Calu3 (cell line): ENCODE data around the gene ABCC12. TPM values are rescaled to one million over a fixed set of nuclear protein-coding genes. Genes with fewer than 3 reads are reported as not detected.

ENCODE experiments used
- BruUV-seq: library from RNA; stranded (reverse); fragments of 400-500 nt; replicated peaks from 2 replicates; lab custom pipeline; 2021; lab: Mats Ljungman, UMichigan
- CTCF ChIA-PET: fragments of 300-600 bp; sonication (Branson Sonifier 250); formaldehyde crosslinking; loops from one replicate; lab custom pipeline; 2022; ENCODE audit warnings: antibody characterized with exemption; lab: Charles Lee
- DNase-seq: peaks from one replicate; pipeline ENCODE4 v3.0.0; 2022
- H3K27ac Mint-ChIP-seq: one replicate; pipeline ENCODE4 v1.8.0; 2022; ENCODE audit warnings: mixed read lengths; ENCODE audit not compliant: unreplicated experiment
- H3K27me3 Mint-ChIP-seq: one replicate; pipeline ENCODE4 v1.8.0; 2022; ENCODE audit warnings: mixed read lengths; ENCODE audit not compliant: unreplicated experiment
- H3K36me3 Mint-ChIP-seq: one replicate; pipeline ENCODE4 v1.8.0; 2022; ENCODE audit warnings: mild to moderate bottlenecking, moderate library complexity, mixed read lengths; ENCODE audit not compliant: insufficient read depth, unreplicated experiment
- H3K4me1 Mint-ChIP-seq: one replicate; pipeline ENCODE4 v1.8.0; 2022; ENCODE audit warnings: mild to moderate bottlenecking, low read depth, mixed read lengths; ENCODE audit not compliant: unreplicated experiment
- H3K4me3 Mint-ChIP-seq: one replicate; pipeline ENCODE4 v1.8.0; 2022; ENCODE audit warnings: mild to moderate bottlenecking, low read depth, moderate library complexity, mixed read lengths; ENCODE audit not compliant: unreplicated experiment
- H3K9me3 Mint-ChIP-seq: one replicate; pipeline ENCODE4 v1.8.0; 2022; ENCODE audit warnings: low read depth, mixed read lengths; ENCODE audit not compliant: unreplicated experiment
- CTCF ChIP-seq: fragments of 200-600 bp; IDR thresholded peaks from one replicate; pipeline ENCODE4 v1.8.0; 2022; ENCODE audit warnings: antibody characterized with exemption; ENCODE audit not compliant: unreplicated experiment
- intact Hi-C: fragments of 100-400 bp; cut with micrococcal nuclease; formaldehyde crosslinking; loops from one replicate; pipeline ENCODE4 v1.10.0; 2022; ENCODE audit not compliant: unreplicated experiment
- total RNA-seq: library from RNA; stranded (reverse); gene quantifications from 2 replicates; pipeline ENCODE4 v1.2.3, GENCODE V29; 2022

Gene ABCC12
- total RNA-seq, 1 experiment from 2014 or later, result not detected

DNA sequence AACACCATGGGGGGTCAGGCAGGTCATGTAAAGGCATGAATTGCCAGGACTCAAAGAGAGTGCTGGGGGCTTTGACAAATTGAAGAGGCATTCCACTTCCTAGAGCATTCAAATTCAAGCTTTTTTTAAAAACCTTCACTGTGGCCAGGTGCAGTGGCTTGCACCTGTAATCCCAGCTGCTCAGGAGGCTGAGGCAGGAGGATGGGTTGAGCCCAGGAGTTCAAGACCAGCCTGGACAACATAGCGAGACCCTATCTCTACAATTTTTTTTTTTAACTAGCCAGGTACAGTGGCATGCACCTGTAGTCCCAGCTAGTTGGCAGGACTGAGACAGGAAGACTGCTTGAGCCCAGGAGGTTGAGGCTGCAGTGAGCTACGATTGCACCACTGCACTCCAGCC is 17.2 kb downstream of the ABCC12 start:
- Mint-ChIP-seq H3K4me3 (no peak overlapping the region), H3K9me3 (peaks cover 10% of the 10 kb centered on the region), H3K36me3 (no peaks in the 10 kb centered on the region), H3K27me3 (peaks cover 20% of the 10 kb centered on the region), H3K27ac (no peak overlapping the region), H3K4me1 (peaks cover 8% of the 10 kb centered on the region)
- intact Hi-C loops, result no loop called here
- TF ChIP-seq CTCF, result no peak
- CTCF ChIA-PET, result no interaction called here
- BruUV-seq, result no TSS peak
- no peak for DNase-seq

GRCh38 chr16:48137822-48138221 is 18.0 kb downstream of the ABCC12 start:
- Mint-ChIP-seq H3K4me1 (peaks cover 12% of the 10 kb centered on the region), H3K27me3 (peaks cover 20% of the 10 kb centered on the region), H3K36me3 (no peaks in the 10 kb centered on the region), H3K4me3 (no peak overlapping the region), H3K27ac (no peak overlapping the region), H3K9me3 (peaks cover 10% of the 10 kb centered on the region)
- intact Hi-C loops, result no loop called here
- DNase-seq, result no peak
- no TSS peak for BruUV-seq
- CTCF ChIA-PET, result no interaction called here
- no peak for TF ChIP-seq CTCF

GRCh38 chr16:48136547-48137360 is 19.0 kb downstream of the ABCC12 start:
- H3K27ac Mint-ChIP-seq, result no peak overlapping the region
- H3K36me3 Mint-ChIP-seq, result no peaks in the 10 kb centered on the region
- intact Hi-C loops, result no loop called here
- H3K4me1 Mint-ChIP-seq, result peaks cover 22% of the 10 kb centered on the region
- CTCF ChIA-PET, result interaction anchor here (0.6 to 1.0 kb wide), 2 partner anchors 28 to 181 kb away, joined by 3 read pairs; no protein-coding TSS in a partner anchor
- no peak for TF ChIP-seq CTCF
- no TSS peak for BruUV-seq
- no peak for DNase-seq
- H3K4me3 Mint-ChIP-seq, result no peak overlapping the region
- peaks cover 3% of the 10 kb centered on the region for H3K9me3 Mint-ChIP-seq
- peaks cover 13% of the 10 kb centered on the region for H3K27me3 Mint-ChIP-seq

DNA sequence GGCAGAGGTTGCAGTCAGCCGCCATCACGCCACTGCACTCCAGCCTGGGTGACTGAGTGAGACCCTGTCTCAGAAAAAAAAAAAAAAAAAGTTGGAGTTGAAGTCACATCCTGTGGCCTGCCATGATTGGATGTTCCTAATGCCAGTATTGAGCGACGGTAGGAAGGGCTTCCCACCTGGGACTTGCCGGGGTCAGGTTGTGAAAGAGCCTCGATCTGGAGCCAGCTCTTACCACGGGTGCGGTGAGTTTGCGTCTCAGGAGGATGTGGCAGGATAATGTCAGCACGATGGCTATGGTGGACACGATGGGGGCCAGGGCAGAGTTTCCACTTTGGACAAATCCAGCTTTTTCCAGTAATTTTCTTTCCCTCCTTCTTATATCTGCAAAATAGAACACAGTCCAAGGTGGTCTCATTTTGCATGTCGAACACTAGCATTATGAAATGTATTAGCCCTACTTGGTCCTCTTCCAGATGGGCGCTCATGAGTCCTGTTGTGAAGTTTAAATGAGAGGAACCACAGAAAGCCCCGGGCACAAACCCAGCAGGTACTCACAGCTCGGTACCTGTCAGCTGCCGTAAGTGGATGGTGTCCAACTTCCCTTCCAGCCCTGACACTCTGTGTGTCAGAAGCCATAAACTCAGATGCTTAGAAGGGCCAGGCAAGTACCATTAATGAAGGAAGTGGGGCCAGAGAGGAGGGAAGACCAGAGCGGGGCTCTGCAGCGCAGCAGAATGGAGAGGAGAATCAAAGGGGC is 22.2 kb downstream of the ABCC12 start:
- no peaks in the 10 kb centered on the region for H3K9me3 Mint-ChIP-seq
- CTCF ChIA-PET, result no interaction called here
- H3K36me3 Mint-ChIP-seq, result no peaks in the 10 kb centered on the region
- H3K4me3 Mint-ChIP-seq, result no peak overlapping the region
- H3K27me3 Mint-ChIP-seq, result peaks cover 17% of the 10 kb centered on the region
- no peak for DNase-seq
- no peak overlapping the region for H3K27ac Mint-ChIP-seq
- intact Hi-C loops, result no loop called here
- no TSS peak for BruUV-seq
- no peak for TF ChIP-seq CTCF
- peaks cover 39% of the 10 kb centered on the region for H3K4me1 Mint-ChIP-seq
